Peyer's patch (tissue), 4 donors: ENCODE measurements around the gene PRPSAP1.

Experiments
- CTCF ChIP-seq, 6 experiments: fragments of 450-650 bp in 4 of 6; fragments of 200-600 bp in 2 of 6; sonication (generic) in 1 of 6; IDR thresholded peaks; one replicate each; pipeline ENCODE4 v1.5.1; 2017 to 2019; ENCODE audit warnings: antibody characterized with exemption in 6 of 6, mild to moderate bottlenecking in 3 of 6, moderate library complexity in 1 of 6
- POLR2A ChIP-seq, 2 donors: fragments of 450-650 bp; IDR thresholded peaks; one replicate each; pipeline ENCODE4 v1.5.1; 2017; ENCODE audit warnings: antibody characterized with exemption in 2 of 2, mild to moderate bottlenecking in 2 of 2, moderate library complexity in 2 of 2

GRCh38 chr17:76357597-76358158 is 4.0 kb upstream of the PRPSAP1 start:
- TF ChIP-seq CTCF (IDR thresholded peaks at IDR 0.05): no peak
- no peak for TF ChIP-seq POLR2A (IDR thresholded peaks at IDR 0.05)
